NT2/D1 (cell line): ENCODE results near the gene TXNDC2.
A peak's percentile ranks its signal among the peaks of the same experiment; 100 is the strongest.
"Not testable (repeated sequence)": the region's sequence is repeated elsewhere in the genome, so short reads cannot be mapped to it uniquely, and the experiment has no call there.

Source experiments
- DNase-seq: peaks from one replicate; pipeline ENCODE4 v3.0.0-alpha.2; 2011; ENCODE audit warnings: low read depth, low spot score
- H3K27me3 ChIP-seq: 2 replicates; pipeline ENCODE4 v1.6.0; 2011; ENCODE audit warnings: mild to moderate bottlenecking; ENCODE audit not compliant: insufficient read length, insufficient read depth
- H3K36me3 ChIP-seq: 2 replicates; pipeline ENCODE4 v1.6.1; 2011; ENCODE audit warnings: mild to moderate bottlenecking, low read length, mixed read lengths; ENCODE audit not compliant: insufficient read depth, insufficient read length
- H3K4me1 ChIP-seq: 2 replicates; pipeline ENCODE4 v1.5.1; 2011; ENCODE audit not compliant: insufficient read depth, insufficient read length
- H3K4me3 ChIP-seq: 2 replicates; pipeline ENCODE4 v1.5.1; 2011; ENCODE audit warnings: low read depth; ENCODE audit not compliant: insufficient read length
- H3K9ac ChIP-seq: 2 replicates; pipeline ENCODE4 v1.6.0; 2011; ENCODE audit warnings: low read depth; ENCODE audit not compliant: insufficient read length
- H3K9me3 ChIP-seq: 2 replicates; pipeline ENCODE4 v1.5.1; 2011; ENCODE audit warnings: mild to moderate bottlenecking, low read length; ENCODE audit not compliant: insufficient read depth
- SUZ12 ChIP-seq: IDR thresholded peaks from 2 replicates; pipeline ENCODE4 v1.6.1; 2011; ENCODE audit not compliant: insufficient read length, insufficient read depth; ENCODE audit errors: extremely low read depth
- YY1 ChIP-seq: IDR thresholded peaks from 2 replicates; pipeline ENCODE4 v1.6.1; 2011; ENCODE audit not compliant: insufficient read length, insufficient read depth
- ZNF274 ChIP-seq: IDR thresholded peaks from 2 replicates; pipeline ENCODE4 v1.6.1; 2011; ENCODE audit warnings: mild to moderate bottlenecking, low read depth, low read length

TXNDC2 gene

GRCh38 chr18:9907867-9908266 is 22.1 kb downstream of the TXNDC2 start:
- no peaks in the 10 kb centered on the region for H3K27me3 ChIP-seq
- no peak overlapping the region for H3K9ac ChIP-seq
- no peak for TF ChIP-seq YY1
- no peak for TF ChIP-seq ZNF274
- TF ChIP-seq SUZ12, result no peak
- peaks cover 4% of the 10 kb centered on the region; the same call in 1 of the 2 replicates for H3K9me3 ChIP-seq
- H3K4me1 ChIP-seq, result no peaks in the 10 kb centered on the region
- no peak for DNase-seq
- H3K36me3 ChIP-seq, result no peaks in the 10 kb centered on the region
- H3K4me3 ChIP-seq, result no peak overlapping the region

- H3K36me3 ChIP-seq, result no peaks in the 10 kb centered on the region
These were observed 24.3 kb downstream of the TXNDC2 start for GRCh38 chr18:9910071-9910470.

GRCh38 chr18:9910661-9911060 is 24.9 kb downstream of the TXNDC2 start:
- H3K4me1 ChIP-seq, result no peaks in the 10 kb centered on the region
- H3K4me3 ChIP-seq, result no peak overlapping the region
- H3K9ac ChIP-seq, result no peak overlapping the region
- no peak for DNase-seq
- TF ChIP-seq ZNF274 (no peak), YY1 (no peak)
- H3K36me3 ChIP-seq, result no peaks in the 10 kb centered on the region
- H3K27me3 ChIP-seq, result no peaks in the 10 kb centered on the region
- H3K9me3 ChIP-seq, result peaks cover 4% of the 10 kb centered on the region; the same call in 1 of the 2 replicates

More at GRCh38 chr18:9910071-9910470, 24.3 kb downstream of the TXNDC2 start:
- Histone ChIP-seq H3K9ac (no peak overlapping the region), H3K4me3 (no peak overlapping the region), H3K27me3 (no peaks in the 10 kb centered on the region), H3K9me3 (peaks cover 4% of the 10 kb centered on the region; the same call in 1 of the 2 replicates), H3K4me1 (no peaks in the 10 kb centered on the region)
- TF ChIP-seq ZNF274 (no peak), SUZ12 (no peak), YY1 (no peak)
- DNase-seq, result no peak

GRCh38 chr18:9911226-9911625 is 25.5 kb downstream of the TXNDC2 start:
- DNase-seq, result no peak
- no peaks in the 10 kb centered on the region for H3K27me3 ChIP-seq
- H3K9ac ChIP-seq, result no peak overlapping the region
- no peaks in the 10 kb centered on the region for H3K36me3 ChIP-seq
- H3K9me3 ChIP-seq, result peaks cover 4% of the 10 kb centered on the region; the same call in 1 of the 2 replicates
- H3K4me1 ChIP-seq, result no peaks in the 10 kb centered on the region
- TF ChIP-seq ZNF274 (no peak), SUZ12 (no peak), YY1 (no peak)
- no peak overlapping the region for H3K4me3 ChIP-seq

GRCh38 chr18:9912285-9912684 is 26.5 kb downstream of the TXNDC2 start:
- H3K4me1 ChIP-seq, H3K9me3 ChIP-seq, DNase-seq: not testable (repeated sequence)

GRCh38 chr18:9913151-9913525 is 27.4 kb downstream of the TXNDC2 start:
- TF ChIP-seq YY1 (no peak), SUZ12 (no peak), ZNF274 (no peak)

More at GRCh38 chr18:9912285-9912684, 26.5 kb downstream of the TXNDC2 start:
- not testable (repeated sequence) for H3K9ac ChIP-seq, H3K4me3 ChIP-seq, H3K27me3 ChIP-seq, H3K36me3 ChIP-seq

GRCh38 chr18:9913526-9914333 is 28.0 kb downstream of the TXNDC2 start, which contains the start of gene VAPA:
Gene VAPA (plus strand): TSS chr18:9914016. CDS start chr18:9914257, 241 bp downstream.
- Histone ChIP-seq H3K4me3 (peak within 1 kb of the TSS; percentile 68), H3K9me3 (peaks cover 4% of the 10 kb centered on the region; the same call in 1 of the 2 replicates), H3K4me1 (no peaks in the 10 kb centered on the region), H3K36me3 (no peaks in the 10 kb centered on the region), H3K9ac (peak within 1 kb of the TSS; percentile 90), H3K27me3 (no peaks in the 10 kb centered on the region)
- peak; percentile 84 for DNase-seq
- TF ChIP-seq YY1, result peak; percentile 37
- TF ChIP-seq SUZ12, result no peak

More at GRCh38 chr18:9913151-9913525, 27.4 kb downstream of the TXNDC2 start:
- Histone ChIP-seq H3K36me3 (no peaks in the 10 kb centered on the region), H3K27me3 (no peaks in the 10 kb centered on the region), H3K4me3 (peak overlapping the region; percentile 68), H3K9ac (no peak overlapping the region), H3K4me1 (no peaks in the 10 kb centered on the region), H3K9me3 (peaks cover 4% of the 10 kb centered on the region; the same call in 1 of the 2 replicates)
- DNase-seq, result no peak
